OCI-LY3 (cell line): ENCODE data around the gene SIX1.

Experiments
- H2AFZ ChIP-seq: fragments of 200-600, 300-600 bp; shearing (Covaris generic); 2 replicates; pipeline ENCODE4 v1.6.0; 2014; ENCODE audit warnings: antibody characterized with exemption, low read depth, low read length
- H3K27ac ChIP-seq: fragments of 200-600, 300-600 bp; sonication (generic); 2 replicates; pipeline ENCODE4 v1.5.1; 2014; ENCODE audit warnings: mild to moderate bottlenecking, low read length, moderate library complexity, mixed read lengths
- H3K27me3 ChIP-seq: fragments of 200-600, 300-600 bp; sonication (generic); 2 replicates; pipeline ENCODE4 v1.6.1; 2014; ENCODE audit warnings: low read depth, low read length, mixed read lengths
- H3K36me3 ChIP-seq: fragments of 200-600, 300-600 bp; sonication (generic); replicated peaks from 2 replicates; pipeline ENCODE3; 2014; ENCODE audit warnings: low read depth, low read length, mixed read lengths
- H3K4me1 ChIP-seq: fragments of 300-600, 200-600 bp; sonication (generic); 2 replicates; pipeline ENCODE4 v1.6.1; 2014; ENCODE audit warnings: low read length, mixed read lengths
- H3K4me2 ChIP-seq: fragments of 200-600, 300-600 bp; sonication (generic); 2 replicates; pipeline ENCODE4 v1.6.1; 2014; ENCODE audit warnings: low read length, mixed read lengths
- H3K4me3 ChIP-seq: fragments of 300-600, 200-600 bp; sonication (generic); 2 replicates; pipeline ENCODE4 v1.5.1; 2014; ENCODE audit warnings: antibody characterized with exemption, mild to moderate bottlenecking, low read length, moderate library complexity
- H3K79me2 ChIP-seq: fragments of 300-600, 200-600 bp; shearing (Covaris generic); 2 replicates; pipeline ENCODE4 v1.6.1; 2014; ENCODE audit warnings: mild to moderate bottlenecking, low read length, mixed read lengths
- H3K9ac ChIP-seq: fragments of 300-600, 200-600 bp; shearing (Covaris generic); 2 replicates; pipeline ENCODE4 v1.6.0; 2014; ENCODE audit warnings: mild to moderate bottlenecking, low read length, moderate library complexity
- H3K9me3 ChIP-seq: fragments of 200-600, 300-600 bp; shearing (Covaris generic); 2 replicates; pipeline ENCODE4 v1.6.1; 2014; ENCODE audit warnings: low read length, mixed read lengths; ENCODE audit not compliant: insufficient read depth
- H4K20me1 ChIP-seq: fragments of 200-600, 300-600 bp; sonication (generic); 2 replicates; pipeline ENCODE4 v1.6.1; 2016; ENCODE audit warnings: low read length, mixed read lengths; ENCODE audit not compliant: insufficient read depth
- CTCF ChIP-seq: fragments of 200-600, 300-600 bp; sonication (generic); IDR thresholded peaks from 2 replicates; pipeline ENCODE4 v1.5.1; 2014; ENCODE audit warnings: antibody characterized with exemption, low read length, low read depth
- EZH2phosphoT487 ChIP-seq: fragments of 200-600 bp; shearing (Covaris generic); IDR thresholded peaks from 2 replicates; pipeline ENCODE4 v1.6.1; 2018; ENCODE audit warnings: antibody characterized with exemption, mixed run types, low read depth

The SIX1 gene

DNA sequence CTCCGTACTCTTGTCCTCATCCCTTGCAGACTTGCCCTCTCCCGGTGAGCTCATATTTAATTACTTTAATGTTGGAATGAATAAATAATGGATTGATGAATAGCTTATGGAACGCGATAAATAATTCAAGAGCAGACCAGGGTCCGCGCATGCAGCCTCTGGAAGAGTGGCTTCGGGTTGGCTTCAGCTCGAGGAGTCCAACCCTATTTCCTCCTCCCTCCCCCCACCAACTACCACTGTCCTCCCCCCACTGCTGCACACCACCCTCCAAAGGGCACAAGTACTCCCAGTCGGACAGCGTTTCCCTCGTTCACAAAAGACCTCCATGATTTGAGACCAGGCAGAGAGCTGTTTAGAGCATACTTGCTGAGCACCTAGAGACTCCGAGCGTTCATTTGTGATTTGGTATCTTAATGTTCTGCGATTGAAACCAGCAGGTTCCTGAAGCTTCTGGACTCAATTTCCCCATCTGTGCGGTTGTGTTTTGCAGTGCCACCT is 647 bp upstream of the SIX1 start:
- no peak overlapping the region for H3K4me3 ChIP-seq

DNA sequence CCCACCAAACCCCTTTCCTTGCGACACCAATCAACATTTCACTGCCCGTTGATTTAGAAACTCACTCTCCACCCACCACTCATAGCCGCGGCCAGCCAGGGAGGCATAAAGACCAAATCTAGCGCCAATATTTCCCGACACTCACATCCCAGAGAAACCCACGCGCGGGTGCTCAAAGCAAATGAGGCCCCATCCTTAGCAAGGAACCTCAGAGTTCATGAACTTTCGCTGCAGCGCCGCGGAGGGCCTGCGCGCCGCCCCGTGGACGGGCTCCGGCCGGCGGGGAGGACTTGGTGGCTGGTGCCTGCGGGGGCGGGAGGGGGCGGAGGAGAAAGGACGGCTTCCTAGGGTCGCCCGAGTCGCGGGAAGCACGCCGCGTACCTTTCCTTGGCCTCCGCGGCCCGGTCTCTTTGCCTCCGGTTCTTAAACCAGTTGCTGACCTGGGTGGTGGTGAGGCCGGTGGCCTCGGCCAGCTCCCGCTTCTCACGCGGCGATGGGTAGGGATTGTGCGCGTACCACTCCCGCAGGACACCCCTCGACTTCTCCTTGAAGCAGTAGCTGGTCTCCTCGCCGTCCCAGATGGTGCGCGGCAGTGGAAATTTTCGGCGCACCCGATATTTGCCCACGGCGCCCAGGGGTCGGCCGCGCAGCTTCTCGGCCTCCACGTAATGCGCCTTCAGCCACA is 886 bp downstream of the SIX1 start:
- Histone ChIP-seq H3K9me3 (no peaks in the 10 kb centered on the region), H3K4me2 (no peak overlapping the region), H3K79me2 (no peaks in the 10 kb centered on the region), H3K27me3 (no peaks in the 10 kb centered on the region), H3K4me3 (no peak overlapping the region), H2AFZ (no peak overlapping the region), H3K9ac (no peak overlapping the region), H3K36me3 (no peaks in the 10 kb centered on the region), H3K27ac (no peak overlapping the region), H3K4me1 (no peaks in the 10 kb centered on the region), H4K20me1 (no peaks in the 10 kb centered on the region)
- TF ChIP-seq CTCF = no peak
- no peak for TF ChIP-seq EZH2phosphoT487

More for the DNA sequence above, 647 bp upstream of the SIX1 start:
- TF ChIP-seq CTCF (no peak), EZH2phosphoT487 (no peak)
- Histone ChIP-seq H3K79me2 (no peaks in the 10 kb centered on the region), H3K36me3 (no peaks in the 10 kb centered on the region), H3K27ac (no peak overlapping the region), H3K27me3 (0 out of 2 replicates have a peak, but pooled peaks cover 3% of the 10 kb centered on the region), H3K4me2 (no peak overlapping the region), H3K9ac (no peak overlapping the region), H2AFZ (no peak overlapping the region), H3K4me1 (no peaks in the 10 kb centered on the region), H3K9me3 (no peaks in the 10 kb centered on the region), H4K20me1 (no peaks in the 10 kb centered on the region)

DNA sequence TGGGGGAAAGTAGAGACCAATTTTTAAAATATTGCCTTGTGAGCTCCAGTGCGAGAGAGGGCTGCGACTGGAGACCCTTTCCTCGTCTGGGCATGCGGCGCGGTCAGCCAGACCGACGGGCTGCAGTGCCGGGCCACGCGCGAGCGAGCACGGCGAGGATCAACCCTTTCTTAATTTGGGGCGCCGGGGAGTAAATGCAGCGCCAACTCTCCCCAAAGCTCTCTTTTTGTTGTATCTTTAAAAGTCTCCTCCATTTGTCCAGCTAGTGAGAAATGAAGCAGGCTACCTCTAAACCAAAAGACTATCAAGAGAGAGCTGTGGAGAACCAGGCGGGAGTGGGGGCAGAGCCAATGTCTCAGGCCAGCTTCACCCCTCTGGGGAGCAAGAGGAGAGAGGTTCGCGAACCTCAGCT is 1.4 kb downstream of the SIX1 start:
- no peak overlapping the region for H3K9ac ChIP-seq
- no peak overlapping the region for H3K27ac ChIP-seq
- no peaks in the 10 kb centered on the region for H4K20me1 ChIP-seq
- no peak overlapping the region for H3K4me3 ChIP-seq
- no peak overlapping the region for H3K4me2 ChIP-seq
- TF ChIP-seq CTCF = no peak
- no peak for TF ChIP-seq EZH2phosphoT487
- no peaks in the 10 kb centered on the region for H3K4me1 ChIP-seq
- no peaks in the 10 kb centered on the region for H3K79me2 ChIP-seq
- H2AFZ ChIP-seq = no peak overlapping the region
- H3K9me3 ChIP-seq = no peaks in the 10 kb centered on the region
- H3K27me3 ChIP-seq = no peaks in the 10 kb centered on the region
- no peaks in the 10 kb centered on the region for H3K36me3 ChIP-seq

- Histone ChIP-seq H3K4me3 (no peak overlapping the region), H3K9me3 (no peaks in the 10 kb centered on the region), H4K20me1 (no peaks in the 10 kb centered on the region), H2AFZ (no peak overlapping the region), H3K27me3 (no peaks in the 10 kb centered on the region), H3K9ac (no peak overlapping the region), H3K27ac (no peak overlapping the region), H3K36me3 (no peaks in the 10 kb centered on the region), H3K4me2 (no peak overlapping the region), H3K79me2 (no peaks in the 10 kb centered on the region), H3K4me1 (no peaks in the 10 kb centered on the region)
- TF ChIP-seq EZH2phosphoT487 (no peak), CTCF (no peak)
Measured at GRCh38 chr14:60647081-60647836, 2.0 kb downstream of the SIX1 start.
